ENCODE measurements around the gene ZNF692.
"Not testable (repeated sequence)": the region's sequence is repeated elsewhere in the genome, so short reads cannot be mapped to it uniquely, and the experiment has no call there.

The ZNF692 gene

GRCh38 chr1:248890549-248891498 lies 31.9 kb upstream of the ZNF692 start:
- peak; percentile 23 for TF ChIP-seq POLR2A (IDR thresholded peaks at IDR 0.05; ENCODE audit: low read length)
- no peak for TF ChIP-seq GATA1 (IDR thresholded peaks at IDR 0.05; ENCODE audit: low read depth, low read length)
- DNase-seq, result peak; percentile 47 to 60

GRCh38 chr1:248889914-248890243 lies 31.0 kb upstream of the ZNF692 start:
- not testable (repeated sequence) for DNase-seq

DNA sequence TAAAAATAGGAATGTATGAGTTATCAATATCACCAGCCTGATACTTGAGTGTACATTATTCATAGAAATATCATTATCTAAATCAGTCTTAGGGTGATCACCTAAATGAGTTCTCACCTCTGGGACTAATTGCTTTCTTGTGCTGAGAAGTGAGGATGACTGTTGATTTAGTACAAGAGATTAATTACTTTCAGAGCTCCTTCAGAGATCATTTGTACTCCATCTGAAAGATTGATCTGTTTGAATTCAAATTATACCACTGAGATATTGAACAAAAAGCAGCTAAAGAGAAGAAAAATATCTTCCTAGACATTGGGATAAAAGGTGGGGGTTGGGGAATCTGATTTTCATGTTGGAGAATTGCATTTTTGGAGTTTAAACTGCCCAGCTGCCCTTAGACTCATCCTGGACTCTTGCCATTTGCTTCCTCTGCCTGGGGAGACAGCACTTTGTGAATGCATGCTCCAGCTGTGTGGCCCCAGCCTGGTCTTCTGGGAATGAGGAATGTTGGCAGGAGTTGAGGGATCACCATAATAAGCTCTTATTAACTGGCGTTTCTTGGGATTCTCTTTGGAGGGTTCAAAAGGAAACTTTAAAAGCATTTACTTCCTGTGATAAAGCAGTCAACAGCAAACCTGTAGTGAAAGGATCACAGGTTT lies 27.5 kb upstream of the ZNF692 start:
- no peak for TF ChIP-seq POLR2A (IDR thresholded peaks at IDR 0.05; ENCODE audit: low read length)
- no peak for TF ChIP-seq GATA1 (IDR thresholded peaks at IDR 0.05; ENCODE audit: low read depth, low read length)
- peak; percentile 23 to 32 for DNase-seq

- TF ChIP-seq GATA1 (IDR thresholded peaks at IDR 0.05; ENCODE audit: low read depth, low read length) (no peak), POLR2A (IDR thresholded peaks at IDR 0.05; ENCODE audit: low read length) (no peak)
- no peak for DNase-seq
Observed at GRCh38 chr1:248885646-248886045, 26.8 kb upstream of the ZNF692 start.

GRCh38 chr1:248884632-248885295 lies 25.9 kb upstream of the ZNF692 start:
- DNase-seq, result peak; percentile 38 to 58
- TF ChIP-seq POLR2A (IDR thresholded peaks at IDR 0.05; ENCODE audit: low read length), result no peak
- TF ChIP-seq GATA1 (IDR thresholded peaks at IDR 0.05; ENCODE audit: low read depth, low read length), result no peak

- peak; percentile 31 to 79 for DNase-seq
Observed at GRCh38 chr1:248882427-248882826, 23.5 kb upstream of the ZNF692 start.

GRCh38 chr1:248881261-248881660 lies 22.4 kb upstream of the ZNF692 start:
- no peak for TF ChIP-seq POLR2A (IDR thresholded peaks at IDR 0.05; ENCODE audit: low read length)
- TF ChIP-seq GATA1 (IDR thresholded peaks at IDR 0.05; ENCODE audit: low read depth, low read length), result no peak
- DNase-seq, result no peak

More at GRCh38 chr1:248882427-248882826, 23.5 kb upstream of the ZNF692 start:
- peak; percentile 14 for TF ChIP-seq POLR2A (IDR thresholded peaks at IDR 0.05; ENCODE audit: low read length)

GRCh38 chr1:248873993-248874533 lies 15.2 kb upstream of the ZNF692 start:
- DNase-seq, result peak; percentile 94 to 96
- no peak for TF ChIP-seq GATA1 (IDR thresholded peaks at IDR 0.05; ENCODE audit: low read depth, low read length)
- TF ChIP-seq POLR2A (IDR thresholded peaks at IDR 0.05; ENCODE audit: low read length), result no peak

GRCh38 chr1:248873409-248873992 lies 14.6 kb upstream of the ZNF692 start:
- peak; percentile 97 to 99 for DNase-seq
- TF ChIP-seq GATA1 (IDR thresholded peaks at IDR 0.05; ENCODE audit: low read depth, low read length) (no peak), POLR2A (IDR thresholded peaks at IDR 0.05; ENCODE audit: low read length) (peak; percentile 89)

DNA sequence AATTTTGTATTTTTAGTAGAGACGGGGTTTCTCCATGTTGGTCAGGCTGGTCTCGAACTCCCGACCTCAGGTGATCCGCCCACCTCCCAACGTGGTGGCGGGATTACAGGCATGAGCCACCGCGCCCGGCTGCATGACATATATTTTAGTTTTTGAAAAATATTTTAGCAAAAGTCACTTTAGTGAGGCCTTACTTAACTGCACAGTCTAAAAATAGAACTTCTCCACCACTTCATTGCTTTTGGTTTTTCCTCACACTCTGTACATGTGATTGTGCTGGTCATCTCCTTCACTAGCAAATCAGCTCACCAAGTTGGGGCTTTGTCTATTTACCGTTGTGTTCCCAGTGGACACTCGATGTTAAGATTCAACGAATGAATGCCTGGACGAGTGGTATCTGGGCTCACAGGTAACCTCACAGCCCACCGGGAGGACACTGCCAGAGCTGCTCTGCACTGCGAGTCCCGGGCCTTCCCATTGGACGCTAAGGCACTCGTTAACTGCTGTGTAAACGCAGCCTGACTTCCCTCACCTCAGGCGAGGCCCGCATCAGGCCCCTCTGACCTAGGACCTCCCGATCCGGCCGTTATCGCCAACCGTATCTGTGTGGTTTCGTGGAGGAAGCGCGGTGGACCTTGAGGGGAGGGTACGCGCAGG lies 14.0 kb upstream of the ZNF692 start:
- DNase-seq, result peak; percentile 87 to 89
- TF ChIP-seq POLR2A (IDR thresholded peaks at IDR 0.05; ENCODE audit: low read length), result no peak
- no peak for TF ChIP-seq GATA1 (IDR thresholded peaks at IDR 0.05; ENCODE audit: low read depth, low read length)

DNA sequence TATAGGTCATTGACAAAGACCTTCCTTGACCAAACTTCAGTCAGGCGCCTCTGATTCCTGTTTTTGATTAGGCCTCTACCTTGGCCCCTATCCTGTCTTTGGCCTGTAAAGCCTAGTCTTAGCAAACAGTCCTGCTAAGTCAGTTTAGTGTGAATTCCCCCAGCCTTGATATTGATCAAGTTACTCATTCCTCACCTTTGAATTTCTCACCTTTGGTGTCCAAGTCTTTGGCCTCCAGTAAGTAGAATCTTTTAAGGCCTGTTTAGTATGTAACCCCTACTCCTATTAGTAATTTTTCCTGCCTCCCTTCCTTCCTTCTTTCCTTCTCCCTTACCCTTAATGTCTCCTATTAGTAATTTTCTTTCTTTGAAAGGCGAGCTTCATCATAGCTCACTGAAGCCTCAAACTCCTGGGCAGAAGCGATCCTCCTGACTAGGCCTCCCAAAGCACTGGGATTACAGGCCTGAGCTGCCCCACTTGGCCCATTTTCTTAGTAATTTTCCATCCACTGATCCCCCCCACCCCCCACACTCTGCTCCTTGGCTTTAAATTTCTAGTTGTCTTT lies 13.0 kb upstream of the ZNF692 start:
- TF ChIP-seq GATA1 (IDR thresholded peaks at IDR 0.05; ENCODE audit: low read depth, low read length) (no peak), POLR2A (IDR thresholded peaks at IDR 0.05; ENCODE audit: low read length) (no peak)
- no peak for DNase-seq

- peak; percentile 95 for TF ChIP-seq POLR2A (IDR thresholded peaks at IDR 0.05; ENCODE audit: low read length)
- no peak for TF ChIP-seq GATA1 (IDR thresholded peaks at IDR 0.05; ENCODE audit: low read depth, low read length)
- peak; percentile 91 to 92 for DNase-seq
Observed at GRCh38 chr1:248862998-248863881, 4.4 kb upstream of the ZNF692 start.

Data from erythroblast (primary cell).